GM23248 (cell line): ENCODE measurements around the gene COL16A1. TPM values are rescaled to one million over a fixed set of nuclear protein-coding genes. Genes with fewer than 3 reads are reported as not detected.

Experiments
- DNase-seq: peaks from one replicate; pipeline ENCODE4 v3.0.0-alpha.2; 2015
- H2AFZ ChIP-seq: fragments of 200-600 bp; sonication (generic); 2 replicates; pipeline ENCODE4 v1.6.1; 2016; ENCODE audit warnings: antibody characterized with exemption
- H3F3A ChIP-seq: fragments of 200-600 bp; sonication (generic); 2 replicates; pipeline ENCODE4 v1.6.1; 2016; ENCODE audit warnings: mild to moderate bottlenecking, antibody characterized with exemption, mixed run types; ENCODE audit not compliant: insufficient read depth
- H3K27ac ChIP-seq: fragments of 200-600 bp; sonication (generic); 2 replicates; pipeline ENCODE4 v1.5.1; 2016; ENCODE audit warnings: mild to moderate bottlenecking
- H3K27me3 ChIP-seq: fragments of 200-600 bp; sonication (generic); replicated peaks from 2 replicates; pipeline ENCODE4 v1.6.1; 2016; ENCODE audit warnings: mild to moderate bottlenecking; ENCODE audit not compliant: insufficient read depth
- H3K36me3 ChIP-seq: fragments of 200-600 bp; sonication (generic); 2 replicates; pipeline ENCODE4 v1.6.1; 2016; ENCODE audit warnings: low read depth, mild to moderate bottlenecking
- H3K4me1 ChIP-seq: fragments of 200-600 bp; sonication (generic); 2 replicates; pipeline ENCODE4 v1.6.1; 2016; ENCODE audit warnings: mild to moderate bottlenecking; ENCODE audit not compliant: insufficient read depth
- H3K4me2 ChIP-seq: fragments of 200-600 bp; sonication (generic); one replicate; pipeline ENCODE4 v1.6.1; 2016; ENCODE audit warnings: mild to moderate bottlenecking; ENCODE audit not compliant: unreplicated experiment
- H3K4me3 ChIP-seq: fragments of 200-600 bp; sonication (generic); 2 replicates; pipeline ENCODE4 v1.5.1; 2016; ENCODE audit warnings: mild to moderate bottlenecking
- H3K79me2 ChIP-seq: fragments of 200-600 bp; sonication (generic); 2 replicates; pipeline ENCODE4 v1.6.1; 2016; ENCODE audit warnings: mild to moderate bottlenecking; ENCODE audit not compliant: insufficient read depth
- H3K9ac ChIP-seq: fragments of 200-600 bp; sonication (generic); 2 replicates; pipeline ENCODE4 v1.6.1; 2016; ENCODE audit warnings: mild to moderate bottlenecking
- H3K9me2 ChIP-seq: fragments of 200-600 bp; sonication (generic); 2 replicates; pipeline ENCODE4 v1.6.1; 2016; ENCODE audit warnings: mixed run types, mild to moderate bottlenecking, moderate library complexity; ENCODE audit not compliant: insufficient read depth
- H3K9me3 ChIP-seq: fragments of 200-600 bp; sonication (generic); one replicate; pipeline ENCODE4 v1.6.1; 2017; ENCODE audit warnings: low read depth
- H4K20me1 ChIP-seq: fragments of 200-600 bp; sonication (generic); 2 replicates; pipeline ENCODE4 v1.6.0; 2016; ENCODE audit not compliant: insufficient read depth
- EZH2 ChIP-seq: fragments of 200-600 bp; sonication (generic); IDR thresholded peaks from 2 replicates; pipeline ENCODE4 v1.6.1; 2018; ENCODE audit warnings: antibody characterized with exemption, mild to moderate bottlenecking; ENCODE audit not compliant: insufficient read depth, poor library complexity, severe bottlenecking
- EZH2phosphoT487 ChIP-seq: fragments of 200-600 bp; sonication (generic); IDR thresholded peaks from 2 replicates; pipeline ENCODE4 v1.6.1; 2018; ENCODE audit warnings: antibody characterized with exemption, moderate library complexity, mild to moderate bottlenecking, low read depth; ENCODE audit not compliant: insufficient read depth
- WGBS, 2 experiments: methylation state at CpG; one replicate each; pipeline ENCODE4 v1.1.6; 2015 to 2017; ENCODE audit warnings: low lambda C conversion rate in 2 of 2, low coverage in 1 of 2; ENCODE audit errors: missing lambda C conversion rate in 2 of 2; 5-methylcytosine and 5-hydroxymethylcytosine counted together
- in situ Hi-C: fragments of 300-500 bp; cut with MboI; formaldehyde crosslinking; loops from 2 replicates; pipeline ENCODE4 v1.15.0; 2020
- polyA plus RNA-seq: library from polyadenylated mRNA; unstranded; fragments of >200 nt; fragmentation: Nextera tagmentation; extraction: Ambion mirVana; gene quantifications from 2 replicates; pipeline ENCODE4 v1.2.1, GENCODE V29; 2016
- total RNA-seq: library from RNA; depleted of rRNA; stranded (reverse); fragments of >200 nt; shearing (Covaris generic); gene quantifications from 2 replicates; pipeline ENCODE4 v1.2.3, GENCODE V29; 2014

Gene COL16A1
- total and polyA plus RNA-seq, 2 experiments from 2014 or later = 67.3 to 247 TPM

- peaks cover 27% of the 10 kb centered on the region for H3K4me1 ChIP-seq
- WGBS, 2 experiments = 94 to 96% methylated on average over 6 of the region's 6 CpGs
- no peak overlapping the region for H3K4me2 ChIP-seq
- no peak overlapping the region for H3K27ac ChIP-seq
- no peak for DNase-seq
- H3K79me2 ChIP-seq = peaks cover 15% of the 10 kb centered on the region
- H3K27me3 ChIP-seq = no peaks in the 10 kb centered on the region
- H4K20me1 ChIP-seq = no peaks in the 10 kb centered on the region
- H3K36me3 ChIP-seq = peaks cover 34% of the 10 kb centered on the region; the same call in 1 of the 2 replicates
- peaks cover 16% of the 10 kb centered on the region for H3F3A ChIP-seq
- in situ Hi-C loops = no loop called here
- H3K9me3 ChIP-seq = no peaks in the 10 kb centered on the region
- no peak overlapping the region for H2AFZ ChIP-seq
- no peaks in the 10 kb centered on the region for H3K9me2 ChIP-seq
- no peak overlapping the region for H3K9ac ChIP-seq
- no peak overlapping the region for H3K4me3 ChIP-seq
- TF ChIP-seq EZH2 (no peak), EZH2phosphoT487 (no peak)
Observed at GRCh38 chr1:31628931-31629556, 74.8 kb downstream of the COL16A1 start.

- Histone ChIP-seq H4K20me1 (no peaks in the 10 kb centered on the region), H3K9ac (no peak overlapping the region), H3K36me3 (peaks cover 30% of the 10 kb centered on the region; the same call in 1 of the 2 replicates), H3K4me2 (no peak overlapping the region), H3K9me2 (no peaks in the 10 kb centered on the region), H3F3A (peaks cover 16% of the 10 kb centered on the region), H3K27ac (peak overlapping the region; percentile 53; the same call in 1 of the 2 replicates), H2AFZ (no peak overlapping the region), H3K4me1 (peaks cover 27% of the 10 kb centered on the region), H3K9me3 (no peaks in the 10 kb centered on the region), H3K4me3 (no peak overlapping the region), H3K79me2 (peaks cover 5% of the 10 kb centered on the region; the same call in 1 of the 2 replicates), H3K27me3 (no peaks in the 10 kb centered on the region)
- peak; percentile 25 for DNase-seq
- in situ Hi-C loops = no loop called here
- 61 to 65% methylated on average over 11 of the region's 11 CpGs for WGBS, 2 experiments
- TF ChIP-seq EZH2 (no peak), EZH2phosphoT487 (no peak)
Observed at GRCh38 chr1:31627930-31628559, 75.8 kb downstream of the COL16A1 start.

- Histone ChIP-seq H3K4me2 (no peak overlapping the region), H3K9ac (peak overlapping the region; percentile 9; the same call in 1 of the 2 replicates), H3K4me1 (peaks cover 27% of the 10 kb centered on the region), H3K9me3 (no peaks in the 10 kb centered on the region), H2AFZ (no peak overlapping the region), H3K36me3 (peaks cover 25% of the 10 kb centered on the region; the same call in 1 of the 2 replicates), H3K79me2 (no peaks in the 10 kb centered on the region), H3F3A (peaks cover 16% of the 10 kb centered on the region), H3K4me3 (no peak overlapping the region), H3K9me2 (no peaks in the 10 kb centered on the region), H4K20me1 (no peaks in the 10 kb centered on the region), H3K27ac (peak overlapping the region; percentile 53), H3K27me3 (no peaks in the 10 kb centered on the region)
- in situ Hi-C loops = no loop called here
- WGBS, 2 experiments = 27 to 29% methylated on average over 8 to 13 of the region's 13 CpGs
- no peak for TF ChIP-seq EZH2
- no peak for TF ChIP-seq EZH2phosphoT487
- no peak for DNase-seq
Observed at GRCh38 chr1:31627301-31627929, 76.4 kb downstream of the COL16A1 start.

GRCh38 chr1:31626223-31627207 lies 77.3 kb downstream of the COL16A1 start:
- peak overlapping the region; percentile 58 for H3K4me2 ChIP-seq
- no peaks in the 10 kb centered on the region for H3K79me2 ChIP-seq
- H3K36me3 ChIP-seq = 0 out of 2 replicates have a peak, but pooled peaks cover 17% of the 10 kb centered on the region
- H3K9me3 ChIP-seq = no peaks in the 10 kb centered on the region
- no peaks in the 10 kb centered on the region for H3K27me3 ChIP-seq
- WGBS, 2 experiments = 15 to 20% methylated on average over 20 to 23 of the region's 23 CpGs
- DNase-seq = peak; percentile 73
- no peak for TF ChIP-seq EZH2
- TF ChIP-seq EZH2phosphoT487 = no peak
- H3K4me3 ChIP-seq = no peak overlapping the region
- no peaks in the 10 kb centered on the region for H3K9me2 ChIP-seq
- peaks cover 27% of the 10 kb centered on the region for H3K4me1 ChIP-seq
- H4K20me1 ChIP-seq = no peaks in the 10 kb centered on the region
- no peak overlapping the region for H2AFZ ChIP-seq
- peaks cover 16% of the 10 kb centered on the region for H3F3A ChIP-seq
- in situ Hi-C loops = no loop called here
- H3K27ac ChIP-seq = peak overlapping the region; percentile 53
- peak overlapping the region; percentile 20; the same call in 1 of the 2 replicates for H3K9ac ChIP-seq
